Thyroid gland (tissue), 4 donors: ENCODE results near the gene FRMD4A.

ENCODE experiments used
- POLR2A ChIP-seq, 2 donors: fragments of 450-650 bp; IDR thresholded peaks; one replicate each; pipeline ENCODE4 v1.6.1; 2017; ENCODE audit warnings: antibody characterized with exemption in 2 of 2, mild to moderate bottlenecking in 2 of 2, moderate library complexity in 1 of 2
- TF ChIP-seq, protein P1 (sequence below), 6 experiments: fragments of 200-600 bp in 3 of 6; fragments of 450-650 bp in 3 of 6; sonication (generic) in 3 of 6; IDR thresholded peaks; one replicate each; pipeline ENCODE4 v1.5.1; 2016 to 2019; ENCODE audit warnings: antibody characterized with exemption in 6 of 6, mild to moderate bottlenecking in 2 of 6, inconsistent platforms in 1 of 6, moderate library complexity in 1 of 6

DNA sequence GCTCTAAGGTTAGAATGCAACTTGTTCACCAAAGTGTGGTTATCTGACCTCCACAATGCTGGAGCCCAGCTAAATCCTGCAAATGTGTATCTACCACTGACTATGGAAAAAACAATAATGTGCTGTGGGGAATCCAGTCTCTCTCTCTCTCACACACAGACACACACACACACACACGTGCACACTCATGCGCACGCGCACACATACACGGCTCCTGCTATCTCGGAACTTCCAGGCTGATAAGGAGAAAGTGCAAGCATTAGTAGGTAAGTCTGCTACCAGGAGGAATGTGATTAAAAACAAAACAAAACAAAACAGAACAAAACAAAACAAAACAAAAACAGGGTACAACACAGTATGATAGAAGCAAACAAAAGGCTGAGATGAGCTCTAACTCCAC lies 205.2 kb downstream of the FRMD4A start:
- TF ChIP-seq, protein P1, sequence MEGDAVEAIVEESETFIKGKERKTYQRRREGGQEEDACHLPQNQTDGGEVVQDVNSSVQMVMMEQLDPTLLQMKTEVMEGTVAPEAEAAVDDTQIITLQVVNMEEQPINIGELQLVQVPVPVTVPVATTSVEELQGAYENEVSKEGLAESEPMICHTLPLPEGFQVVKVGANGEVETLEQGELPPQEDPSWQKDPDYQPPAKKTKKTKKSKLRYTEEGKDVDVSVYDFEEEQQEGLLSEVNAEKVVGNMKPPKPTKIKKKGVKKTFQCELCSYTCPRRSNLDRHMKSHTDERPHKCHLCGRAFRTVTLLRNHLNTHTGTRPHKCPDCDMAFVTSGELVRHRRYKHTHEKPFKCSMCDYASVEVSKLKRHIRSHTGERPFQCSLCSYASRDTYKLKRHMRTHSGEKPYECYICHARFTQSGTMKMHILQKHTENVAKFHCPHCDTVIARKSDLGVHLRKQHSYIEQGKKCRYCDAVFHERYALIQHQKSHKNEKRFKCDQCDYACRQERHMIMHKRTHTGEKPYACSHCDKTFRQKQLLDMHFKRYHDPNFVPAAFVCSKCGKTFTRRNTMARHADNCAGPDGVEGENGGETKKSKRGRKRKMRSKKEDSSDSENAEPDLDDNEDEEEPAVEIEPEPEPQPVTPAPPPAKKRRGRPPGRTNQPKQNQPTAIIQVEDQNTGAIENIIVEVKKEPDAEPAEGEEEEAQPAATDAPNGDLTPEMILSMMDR (IDR thresholded peaks at IDR 0.05) = no peak
- no peak for TF ChIP-seq POLR2A (IDR thresholded peaks at IDR 0.05)
